8988T (cell line): ENCODE results near the gene DOC2A.

Experiments
- DNase-seq: peaks from one replicate; pipeline ENCODE4 v3.0.0; 2011

The DOC2A gene

DNA sequence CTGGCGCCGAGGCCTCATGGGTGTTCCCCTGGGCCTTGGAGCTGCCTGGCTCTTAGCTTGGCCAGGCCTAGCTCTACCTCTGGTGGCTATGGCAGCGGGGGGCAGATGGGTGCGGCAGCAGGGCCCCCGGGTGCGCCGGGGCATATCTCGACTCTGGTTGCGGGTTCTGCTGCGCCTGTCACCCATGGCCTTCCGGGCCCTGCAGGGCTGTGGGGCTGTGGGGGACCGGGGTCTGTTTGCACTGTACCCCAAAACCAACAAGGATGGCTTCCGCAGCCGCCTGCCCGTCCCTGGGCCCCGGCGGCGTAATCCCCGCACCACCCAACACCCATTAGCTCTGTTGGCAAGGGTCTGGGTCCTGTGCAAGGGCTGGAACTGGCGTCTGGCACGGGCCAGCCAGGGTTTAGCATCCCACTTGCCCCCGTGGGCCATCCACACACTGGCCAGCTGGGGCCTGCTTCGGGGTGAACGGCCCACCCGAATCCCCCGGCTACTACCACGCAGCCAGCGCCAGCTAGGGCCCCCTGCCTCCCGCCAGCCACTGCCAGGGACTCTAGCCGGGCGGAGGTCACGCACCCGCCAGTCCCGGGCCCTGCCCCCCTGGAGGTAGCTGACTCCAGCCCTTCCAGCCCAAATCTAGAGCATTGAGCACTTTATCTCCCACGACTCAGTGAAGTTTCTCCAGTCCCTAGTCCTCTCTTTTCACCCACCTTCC lies 23.3 kb downstream of the DOC2A start:
- no peak for DNase-seq

DNA sequence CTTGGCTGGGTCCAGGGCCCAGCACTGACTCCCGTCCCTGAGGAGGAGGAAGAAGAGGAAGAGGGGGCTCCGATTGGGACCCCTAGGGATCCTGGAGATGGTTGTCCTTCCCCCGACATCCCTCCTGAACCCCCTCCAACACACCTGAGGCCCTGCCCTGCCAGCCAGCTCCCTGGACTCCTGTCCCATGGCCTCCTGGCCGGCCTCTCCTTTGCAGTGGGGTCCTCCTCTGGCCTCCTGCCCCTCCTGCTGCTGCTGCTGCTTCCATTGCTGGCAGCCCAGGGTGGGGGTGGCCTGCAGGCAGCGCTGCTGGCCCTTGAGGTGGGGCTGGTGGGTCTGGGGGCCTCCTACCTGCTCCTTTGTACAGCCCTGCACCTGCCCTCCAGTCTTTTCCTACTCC lies 23.9 kb downstream of the DOC2A start:
- DNase-seq = no peak

DNA sequence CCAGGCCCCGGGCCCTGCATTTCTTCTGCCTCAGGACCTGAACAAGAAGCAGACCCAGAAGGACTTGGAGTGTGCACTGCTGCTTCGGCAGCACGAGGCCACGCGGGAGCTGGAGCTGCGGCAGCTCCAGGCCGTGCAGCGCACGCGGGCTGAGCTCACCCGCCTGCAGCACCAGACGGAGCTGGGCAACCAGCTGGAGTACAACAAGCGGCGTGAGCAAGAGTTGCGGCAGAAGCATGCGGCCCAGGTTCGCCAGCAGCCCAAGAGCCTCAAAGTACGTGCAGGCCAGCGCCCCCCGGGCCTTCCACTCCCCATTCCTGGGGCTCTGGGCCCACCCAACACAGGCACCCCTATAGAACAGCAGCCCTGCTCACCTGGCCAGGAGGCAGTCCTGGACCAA lies 24.6 kb downstream of the DOC2A start:
- DNase-seq = no peak

DNA sequence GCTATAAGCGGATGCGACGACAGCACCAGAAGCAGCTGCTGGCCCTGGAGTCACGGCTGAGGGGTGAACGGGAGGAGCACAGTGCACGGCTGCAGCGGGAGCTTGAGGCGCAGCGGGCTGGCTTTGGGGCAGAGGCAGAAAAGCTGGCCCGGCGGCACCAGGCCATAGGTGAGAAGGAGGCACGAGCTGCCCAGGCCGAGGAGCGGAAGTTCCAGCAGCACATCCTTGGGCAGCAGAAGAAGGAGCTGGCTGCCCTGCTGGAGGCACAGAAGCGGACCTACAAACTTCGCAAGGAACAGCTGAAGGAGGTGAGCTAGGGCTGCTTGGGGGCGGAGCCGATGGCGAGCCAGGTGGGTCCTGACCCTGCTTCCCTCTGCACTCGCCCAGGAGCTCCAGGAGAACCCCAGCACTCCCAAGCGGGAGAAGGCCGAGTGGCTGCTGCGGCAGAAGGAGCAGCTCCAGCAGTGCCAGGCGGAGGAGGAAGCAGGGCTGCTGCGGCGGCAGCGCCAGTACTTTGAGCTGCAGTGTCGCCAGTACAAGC lies 25.5 kb downstream of the DOC2A start:
- DNase-seq = no peak

DNA sequence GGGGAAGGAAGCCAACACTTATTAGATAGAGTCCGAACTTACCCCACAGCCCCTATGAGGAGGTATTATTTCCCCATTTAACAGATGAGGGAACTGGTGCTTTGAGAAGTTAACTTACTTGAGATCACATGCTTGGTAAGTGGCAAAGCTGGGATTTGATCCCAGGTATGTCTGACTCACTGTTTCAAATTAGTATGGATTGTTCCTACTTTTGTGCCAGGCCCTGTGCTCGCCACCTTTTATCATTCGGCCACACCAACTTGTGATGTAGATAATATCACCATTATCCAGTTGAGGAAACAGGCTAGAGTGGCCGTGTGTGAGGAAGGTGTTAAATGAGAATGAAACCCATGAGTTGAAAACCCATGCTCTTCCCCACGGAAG lies 26.1 kb downstream of the DOC2A start:
- DNase-seq = no peak

DNA sequence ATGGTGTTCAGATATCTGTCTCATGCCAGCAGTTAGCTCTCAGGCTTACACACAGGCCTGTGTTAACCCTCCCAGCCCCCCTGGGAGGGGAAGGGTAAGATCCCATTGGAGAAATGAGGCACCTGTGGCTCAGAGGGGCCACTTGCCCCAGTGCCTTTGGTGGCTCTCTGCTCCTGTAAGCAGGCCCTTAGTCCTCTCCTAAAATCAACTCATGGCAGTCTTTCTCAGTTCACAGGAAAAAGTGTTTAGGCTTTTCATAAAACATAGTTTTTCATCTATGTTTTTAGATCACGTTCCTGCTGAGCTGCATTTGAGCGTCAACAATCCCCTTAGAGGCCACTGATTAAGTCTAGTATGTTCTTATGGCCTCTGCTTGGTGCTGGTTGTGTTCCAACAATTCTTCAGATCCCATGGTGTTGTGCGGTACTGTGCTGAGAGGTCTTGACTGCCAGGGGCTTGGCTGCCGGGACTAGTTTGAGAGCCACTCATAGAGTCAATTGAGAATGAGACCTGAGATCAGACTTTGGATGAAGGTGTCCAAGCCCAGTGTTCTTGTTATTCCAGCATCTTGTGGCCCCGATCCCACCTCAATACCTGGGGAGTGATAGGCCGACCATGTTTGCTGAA lies 26.6 kb downstream of the DOC2A start:
- no peak for DNase-seq

DNA sequence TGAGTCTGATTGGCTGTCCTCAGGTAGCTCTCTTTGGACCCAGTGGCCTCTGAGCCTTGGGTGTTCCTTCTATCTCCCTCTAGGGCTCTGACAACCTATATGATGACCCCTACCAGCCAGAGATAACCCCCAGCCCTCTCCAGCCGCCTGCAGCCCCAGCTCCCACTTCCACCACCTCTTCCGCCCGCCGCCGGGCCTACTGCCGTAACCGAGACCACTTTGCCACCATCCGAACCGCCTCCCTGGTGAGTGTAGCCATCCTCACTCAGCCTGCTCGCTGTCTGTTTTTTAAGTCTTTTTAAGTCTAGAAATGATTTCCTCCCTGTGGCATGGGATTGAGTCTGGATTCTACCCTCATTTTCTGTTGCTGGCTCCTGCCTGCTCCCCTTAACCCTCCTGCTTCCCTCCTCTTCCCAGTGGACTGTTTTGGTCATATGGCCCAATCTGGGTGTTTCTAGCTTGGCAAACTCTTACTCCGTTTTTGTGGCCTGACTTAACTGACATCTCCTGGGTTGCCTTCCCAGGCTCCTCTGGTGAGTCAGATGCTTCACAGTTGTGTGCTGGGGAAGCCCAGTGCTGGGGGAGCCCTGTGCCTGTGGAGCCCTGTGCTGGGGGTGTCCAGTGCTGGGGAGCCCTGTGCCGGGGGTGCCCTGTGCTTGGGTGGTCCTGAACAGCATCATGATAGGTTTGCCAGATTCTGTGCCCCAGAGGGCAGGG lies 27.2 kb downstream of the DOC2A start:
- no peak for DNase-seq

DNA sequence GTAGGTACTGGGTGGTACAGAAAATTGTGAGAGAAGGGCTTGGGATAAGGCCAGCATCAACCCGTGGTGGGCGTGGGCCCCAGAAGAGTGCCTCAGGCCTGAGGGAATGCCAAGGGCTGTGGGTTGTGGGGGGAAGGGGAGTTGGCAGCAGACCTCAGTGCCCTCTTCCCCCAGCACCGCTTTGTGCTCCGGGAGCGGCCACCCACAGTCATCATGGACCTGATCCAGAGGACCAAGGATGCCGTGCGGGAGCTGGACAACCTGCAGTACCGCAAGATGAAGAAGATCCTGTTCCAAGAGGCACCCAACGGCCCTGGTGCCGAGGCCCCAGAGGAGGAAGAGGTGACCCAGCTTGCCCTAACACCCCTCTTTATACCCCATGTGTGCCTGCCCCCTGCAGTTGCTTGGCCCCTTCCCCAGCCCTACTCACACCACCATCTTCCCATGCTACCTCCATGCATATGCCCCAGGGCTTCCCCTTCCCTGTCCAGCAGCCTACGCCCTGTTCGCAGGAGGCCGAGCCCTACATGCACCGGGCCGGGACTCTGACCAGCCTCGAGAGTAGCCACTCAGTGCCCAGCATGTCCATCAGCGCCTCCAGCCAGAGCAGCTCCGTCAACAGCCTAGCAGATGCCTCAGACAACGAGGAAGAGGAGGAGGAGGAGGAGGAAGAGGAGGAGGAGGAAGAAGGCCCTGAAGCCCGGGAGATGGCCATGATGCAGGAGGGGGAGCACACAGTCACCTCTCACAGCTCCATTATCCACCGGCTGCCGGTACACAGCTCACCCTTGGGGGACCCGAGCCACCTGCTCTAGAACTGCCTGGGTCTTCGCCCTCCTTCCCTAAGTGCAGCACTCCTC lies 28.0 kb downstream of the DOC2A start:
- DNase-seq = no peak

DNA sequence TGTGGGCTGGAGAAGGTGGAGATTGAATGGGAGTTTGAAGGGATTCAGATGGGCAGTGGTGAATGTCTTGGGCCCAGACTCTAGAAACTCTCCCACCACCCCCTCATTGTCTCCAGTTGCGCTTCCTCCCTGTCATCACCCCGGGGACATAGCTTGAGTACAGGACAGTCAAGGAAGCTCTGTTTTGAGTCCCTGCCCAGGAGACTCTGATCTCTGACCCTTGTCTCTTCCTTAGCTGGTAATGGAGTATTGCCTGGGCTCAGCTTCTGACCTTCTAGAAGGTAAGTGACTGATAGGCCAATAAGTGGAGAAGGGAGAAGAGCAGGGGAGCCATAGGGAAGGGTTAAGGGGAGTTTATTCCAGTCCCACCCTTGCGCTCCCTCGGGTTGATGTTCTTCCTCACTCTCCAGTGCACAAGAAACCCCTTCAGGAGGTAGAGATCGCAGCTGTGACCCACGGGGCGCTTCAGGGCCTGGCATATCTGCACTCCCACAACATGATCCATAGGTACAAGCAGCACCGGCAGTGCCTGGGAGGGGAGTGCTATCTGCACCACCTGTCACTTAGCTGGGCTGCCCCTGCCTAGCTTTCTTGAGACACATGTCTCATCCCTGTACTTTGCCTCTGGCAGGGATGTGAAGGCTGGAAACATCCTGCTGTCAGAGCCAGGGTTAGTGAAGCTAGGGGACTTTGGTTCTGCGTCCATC lies 32.1 kb downstream of the DOC2A start:
- DNase-seq = no peak

DNA sequence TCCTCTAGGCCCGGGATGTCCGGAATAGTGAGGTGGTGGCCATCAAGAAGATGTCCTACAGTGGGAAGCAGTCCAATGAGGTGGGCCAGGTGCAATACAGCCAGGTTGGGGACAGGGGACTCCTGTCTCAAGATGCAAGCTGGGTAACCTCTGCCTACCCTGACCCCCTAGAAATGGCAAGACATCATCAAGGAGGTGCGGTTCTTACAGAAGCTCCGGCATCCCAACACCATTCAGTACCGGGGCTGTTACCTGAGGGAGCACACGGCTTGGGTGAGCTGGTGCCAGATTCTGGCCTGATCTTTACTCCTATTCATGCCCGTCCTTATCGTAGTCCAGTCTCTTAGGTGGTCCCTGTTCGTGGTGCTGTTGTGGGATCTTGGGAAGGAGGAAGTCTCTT lies 32.7 kb downstream of the DOC2A start:
- no peak for DNase-seq

DNA sequence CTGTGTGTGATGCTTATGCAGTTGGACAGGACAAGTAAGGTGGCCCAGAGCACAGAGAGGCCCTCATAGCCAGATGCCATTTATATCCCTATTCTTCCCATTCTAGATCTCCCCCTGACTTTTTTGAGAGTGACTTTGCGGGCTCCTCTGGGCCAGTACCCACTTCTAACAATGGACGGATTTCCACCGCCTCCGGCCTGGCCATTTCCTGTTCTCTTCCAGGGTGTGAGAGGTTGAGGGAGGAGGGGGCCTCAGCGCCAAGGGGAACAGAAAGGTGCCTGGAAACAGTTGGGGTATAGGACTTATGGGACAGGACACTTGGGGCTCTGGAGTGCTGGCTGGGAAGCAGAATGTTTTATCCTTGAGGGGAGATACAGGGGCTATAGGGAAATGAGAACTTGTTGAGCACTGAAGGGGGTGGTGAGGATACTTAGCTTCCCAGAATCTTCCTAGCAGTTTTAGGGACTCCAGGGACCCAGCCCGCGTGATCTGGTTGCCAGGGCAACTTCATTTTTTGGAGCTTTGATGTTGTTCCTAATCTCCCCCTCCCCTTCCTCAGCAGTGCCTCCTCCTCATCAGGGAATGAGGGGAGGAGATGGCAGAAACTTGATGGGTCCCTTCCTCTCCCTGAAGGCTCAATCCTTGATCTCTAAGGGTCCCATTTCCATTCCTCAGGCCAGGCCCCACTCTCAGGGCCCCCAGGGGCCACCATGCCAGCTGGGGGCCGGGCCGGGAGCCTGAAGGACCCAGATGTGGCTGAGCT lies 33.6 kb downstream of the DOC2A start:
- no peak for DNase-seq

DNA sequence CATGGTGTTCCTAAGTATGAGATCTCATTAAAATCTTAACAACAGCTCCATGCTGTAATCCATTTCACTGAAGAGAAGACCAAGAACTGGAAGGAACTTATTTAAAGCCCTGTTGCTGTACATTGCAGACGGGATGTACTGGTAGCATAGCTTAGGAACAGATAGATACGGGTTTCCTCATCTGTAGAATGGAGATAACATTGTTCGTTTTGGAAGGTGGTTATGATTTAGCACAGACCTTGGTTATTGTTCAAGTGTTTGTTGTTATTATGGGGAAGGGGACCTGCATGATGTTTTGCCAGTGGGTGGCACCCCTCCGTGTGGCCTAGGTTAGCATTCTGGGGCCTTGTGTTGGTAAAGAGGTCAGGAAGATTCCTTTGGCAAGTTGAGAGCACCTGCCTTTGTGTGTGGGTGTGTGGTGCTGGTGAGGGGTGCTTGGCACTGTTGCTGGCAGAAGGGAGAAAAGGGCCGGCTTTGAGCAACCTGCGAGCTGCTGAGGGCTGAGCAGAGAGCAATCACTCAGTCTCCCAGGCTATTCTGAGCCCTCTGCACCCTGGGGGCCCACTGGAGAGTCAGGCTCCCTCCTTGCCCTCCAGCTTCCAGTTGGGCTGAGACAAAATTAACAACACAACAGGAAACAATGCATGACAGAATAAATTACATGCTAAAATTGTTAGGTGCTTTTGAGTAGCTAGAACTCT lies 34.9 kb downstream of the DOC2A start:
- DNase-seq = no peak

DNA sequence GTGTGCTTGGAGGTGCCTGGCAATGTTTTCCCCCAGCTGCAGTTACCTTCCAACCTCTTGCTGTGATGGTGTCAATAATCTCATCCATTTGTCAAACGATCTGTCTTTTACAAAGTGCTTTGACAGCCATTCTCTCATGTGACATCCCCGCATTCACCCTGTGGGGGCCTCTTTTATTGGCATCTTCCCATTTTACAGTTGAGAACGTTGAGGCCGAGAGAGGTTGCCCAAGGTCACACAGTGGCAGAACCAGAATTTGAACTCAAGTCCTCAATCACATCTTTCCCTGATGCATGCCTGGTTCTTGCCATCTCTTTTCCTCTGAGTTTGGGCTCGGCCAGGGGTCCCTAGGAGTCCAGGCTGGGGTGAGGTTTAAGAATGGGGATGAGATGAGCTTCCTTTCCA lies 35.7 kb downstream of the DOC2A start:
- no peak for DNase-seq

DNA sequence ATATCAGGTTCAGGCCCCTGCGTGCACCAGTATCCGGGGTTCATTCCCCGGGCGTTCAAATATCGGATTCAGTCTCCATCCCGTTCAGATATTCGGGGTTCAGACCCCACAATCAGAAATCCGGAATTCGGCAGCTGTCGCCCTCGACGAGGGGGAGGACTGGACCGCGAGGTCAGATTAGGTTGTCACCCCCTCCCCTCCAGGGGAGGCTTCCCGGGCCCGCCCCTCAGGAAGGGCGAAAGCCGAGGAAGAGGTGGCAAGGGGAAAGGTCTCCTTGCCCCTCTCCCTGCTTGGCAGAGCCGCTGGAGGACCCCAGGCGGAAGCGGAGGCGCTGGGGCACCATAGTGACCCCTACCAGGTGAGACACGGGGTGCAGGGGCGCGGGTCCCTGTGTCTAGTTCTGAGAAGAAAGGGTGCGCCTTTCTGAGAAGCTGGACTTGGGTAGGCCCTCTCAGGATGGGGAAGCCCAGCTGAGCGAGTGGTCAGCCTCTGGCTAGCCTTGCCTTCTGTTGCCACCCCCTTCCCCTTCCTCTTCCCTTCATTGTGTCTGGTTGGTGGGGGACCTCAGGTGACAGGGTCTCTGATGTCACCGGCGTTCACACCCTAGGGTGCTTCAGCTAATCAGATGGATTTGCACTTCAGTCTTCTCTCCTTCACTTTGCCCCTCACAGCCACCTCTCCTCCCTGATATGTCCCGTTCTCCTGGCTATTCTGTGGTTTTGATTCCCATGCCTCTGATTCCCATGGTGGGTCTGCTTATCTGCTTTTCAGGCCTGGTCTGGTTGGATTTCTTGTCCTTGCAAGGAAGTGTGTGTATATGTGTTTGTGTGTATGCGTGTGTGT lies 36.3 kb downstream of the DOC2A start:
- DNase-seq = no peak

DNA sequence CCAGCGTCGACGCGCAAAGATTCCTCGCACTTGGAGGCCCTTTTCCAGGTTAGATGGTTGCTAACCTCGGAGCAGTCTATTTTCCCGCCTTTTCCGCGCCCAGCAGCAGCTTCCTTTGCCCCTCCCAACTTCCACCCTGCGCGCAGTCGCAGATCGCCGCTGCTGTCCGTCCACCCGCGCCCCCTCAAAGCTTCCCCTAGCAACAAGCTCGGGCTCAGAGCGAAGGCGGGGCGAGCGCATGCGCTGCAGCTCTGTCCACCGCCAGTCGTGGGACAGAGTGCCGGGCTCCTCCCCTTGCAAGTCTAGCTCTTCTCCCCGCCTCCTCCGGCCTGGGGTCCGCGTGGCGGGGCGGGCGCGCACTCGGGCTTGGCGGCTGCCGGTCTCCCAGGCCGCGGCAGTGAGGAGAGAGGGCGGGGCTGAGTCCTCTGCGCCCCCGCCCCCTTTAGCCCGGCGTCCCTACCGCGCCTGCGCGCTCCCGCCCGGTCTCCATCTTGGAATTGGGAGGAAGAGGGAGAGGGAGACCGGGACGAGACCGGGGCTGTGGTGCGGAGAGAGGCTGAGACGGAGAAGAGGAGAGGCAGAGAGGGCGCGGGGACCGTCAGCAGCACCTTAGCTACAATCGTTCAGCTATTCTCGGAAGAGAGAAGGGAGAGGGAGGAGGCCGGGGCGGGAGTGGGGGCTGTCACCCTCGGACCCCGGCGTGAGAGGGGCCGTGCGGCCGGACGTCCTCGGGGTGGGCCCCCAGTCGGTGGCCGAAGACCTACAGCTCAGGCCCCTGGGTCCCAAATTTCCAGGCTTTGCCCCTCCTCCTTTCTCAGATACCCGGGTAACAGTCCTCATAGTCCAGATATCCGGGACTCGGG lies 37.2 kb downstream of the DOC2A start, which contains the start of gene TAOK2:
TSS of gene TAOK2 (plus strand) at position 485 of the 863 bp plus-strand sequence. CDS start 3,905 bp downstream, outside the sequence.
- DNase-seq = peak; percentile 92

DNA sequence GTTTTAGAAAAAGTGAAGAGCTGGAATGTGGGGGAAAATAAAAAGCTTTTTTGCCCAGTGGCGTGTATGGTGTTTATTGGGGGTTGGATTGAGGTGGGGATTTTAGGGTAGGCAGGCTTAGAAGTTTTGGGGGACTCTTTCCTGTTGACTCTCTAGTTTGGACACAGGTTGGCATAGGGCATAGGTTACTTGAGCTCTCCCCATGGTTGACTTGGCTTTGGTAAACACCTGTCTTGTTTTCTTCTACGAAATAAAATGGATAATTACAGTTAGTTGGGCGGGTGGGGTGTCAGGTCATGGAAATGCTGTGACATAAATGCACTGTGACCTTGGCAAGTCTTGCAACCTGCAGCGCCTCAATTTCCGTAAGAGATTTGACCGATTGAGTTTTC lies 37.8 kb downstream of the DOC2A start:
- no peak for DNase-seq

DNA sequence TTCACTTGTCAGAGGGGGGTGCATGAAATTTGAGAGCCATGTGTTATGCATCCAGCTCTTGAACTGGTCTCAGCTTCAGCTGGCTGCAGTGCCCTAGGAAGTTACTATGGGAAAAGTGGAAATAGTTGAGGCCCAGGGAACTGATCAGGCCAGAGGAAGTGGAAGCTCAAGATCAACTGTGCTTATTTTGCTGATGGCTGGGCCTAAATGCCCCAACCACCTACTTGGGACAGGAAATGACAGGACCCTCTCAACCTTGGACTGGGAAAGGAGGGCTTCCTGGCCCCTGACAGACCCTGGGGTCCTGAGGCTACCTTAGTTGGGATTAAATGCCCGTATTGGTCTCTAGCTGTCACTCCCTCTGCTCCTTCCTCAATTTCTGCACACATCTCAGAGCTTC lies 38.3 kb downstream of the DOC2A start:
- no peak for DNase-seq

DNA sequence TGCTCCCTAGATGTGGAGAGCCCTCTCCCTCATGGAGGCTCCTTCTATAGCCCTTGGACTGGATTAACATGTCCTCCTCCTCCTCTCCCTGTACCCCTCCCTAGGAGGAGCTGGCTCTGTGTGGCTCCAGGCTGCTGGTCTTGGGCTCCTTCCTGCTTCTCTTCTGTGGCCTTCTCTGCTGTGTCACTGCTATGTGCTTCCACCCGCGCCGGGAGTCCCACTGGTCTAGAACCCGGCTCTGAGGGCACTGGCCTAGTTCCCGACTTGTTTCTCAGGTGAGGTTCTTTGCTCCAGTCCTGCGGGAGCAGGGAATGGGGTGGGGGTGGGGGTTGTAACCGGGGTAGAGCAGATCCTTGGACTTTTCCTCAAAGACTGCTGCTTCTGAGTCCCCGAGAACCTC lies 39.5 kb downstream of the DOC2A start:
- DNase-seq = no peak

DNA sequence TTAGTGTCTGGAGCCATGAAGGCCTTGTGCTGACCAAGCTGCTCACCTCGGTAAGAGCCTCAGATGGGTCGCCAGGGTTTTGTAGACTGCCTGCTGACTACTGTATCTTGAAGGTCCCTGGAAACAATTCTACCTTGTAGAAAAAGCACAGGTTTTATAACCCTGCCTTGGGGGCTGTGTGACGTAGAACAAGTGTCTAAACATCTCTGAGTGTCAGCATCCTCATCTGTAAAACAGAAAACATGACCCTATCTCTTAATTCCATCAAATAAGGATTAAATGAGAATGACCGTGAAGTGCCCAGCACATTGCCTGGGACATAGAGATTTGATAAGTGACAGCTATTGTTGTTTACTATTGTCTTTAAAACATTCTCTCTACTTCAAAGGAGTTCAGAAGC lies 42.6 kb downstream of the DOC2A start:
- DNase-seq = no peak
